K562 (cell line): ENCODE results near the gene TENT5A. TPM values are rescaled to one million over a fixed set of nuclear protein-coding genes. Genes with fewer than 3 reads are reported as not detected.

Experiments
- ATAC-seq: fragments of 200-7000 bp; cut with Tn5 transposase; 3 replicates; pipeline ENCODE4 v1.9.1; 2020; ENCODE audit warnings: moderate library complexity
- BruUV-seq: library from RNA; stranded (reverse); fragments of 400-500 nt; replicated peaks from 2 replicates; lab custom pipeline; 2021; lab: Mats Ljungman, UMichigan
- CTCF ChIA-PET: fragments of 300-600 bp; formaldehyde crosslinking; extraction: SDS; loops from one replicate; lab custom pipeline; 2021; ENCODE audit warnings: low intra/inter-chr PET ratio; lab: Yijun Ruan, JAX
- POLR2A ChIA-PET: fragments of 300-600, 350-650 bp; sonication (Branson Sonifier 250); formaldehyde crosslinking; extraction: SDS; loops from one replicate; lab custom pipeline; 2021; ENCODE audit warnings: antibody characterized with exemption, inconsistent platforms; lab: Yijun Ruan, JAX
- DNase-seq, 4 experiments: peaks; one replicate each; pipeline versions ENCODE4 v3.0.0 to v3.0.0-alpha.2; 2011 to 2018; ENCODE audit warnings: low spot score in 3 of 4, mixed read lengths in 3 of 4; ENCODE audit errors: extremely low read depth in 1 of 4
- FAIRE-seq: peaks from 2 replicates; lab custom pipeline; 2011; peaks lifted over from hg19 to GRCh38; lab: Jason Lieb, UNC
- H2AFZ ChIP-seq: 2 replicates; pipeline ENCODE4 v1.6.0; 2011; ENCODE audit warnings: low read depth, low read length, control low read depth, inconsistent platforms
- H3K27ac ChIP-seq: fragments of 200-600 bp; 3 replicates; pipeline ENCODE4 v1.8.0; 2011; ENCODE audit warnings: low read depth, mild to moderate bottlenecking, control low read depth, inconsistent platforms, low read length, moderate library complexity, mixed read lengths; ENCODE audit errors: extremely low read depth
- H3K27me3 ChIP-seq, 2 experiments: fragments of 300-600 bp in 1 of 2; 2 replicates in 1 of 2; 3 replicates in 1 of 2; pipeline versions ENCODE4 v1.6.0 to v1.8.0; 2011; ENCODE audit warnings: inconsistent platforms in 2 of 2, low read length in 2 of 2, mild to moderate bottlenecking in 1 of 2, mixed read lengths in 1 of 2, moderate library complexity in 1 of 2; ENCODE audit not compliant: control insufficient read depth in 2 of 2, insufficient read depth in 2 of 2
- H3K36me3 ChIP-seq: fragments of 300-600 bp; 3 replicates; pipeline ENCODE4 v1.8.0; 2011; ENCODE audit warnings: mild to moderate bottlenecking, low read length, inconsistent platforms; ENCODE audit not compliant: control insufficient read depth, insufficient read depth
- H3K4me1 ChIP-seq, 2 experiments: fragments of 200-600 bp in 1 of 2; replicated peaks in 1 of 2; 2 replicates in 1 of 2; 3 replicates in 1 of 2; pipeline versions ENCODE4 v1.5.1 to v1.8.0; 2011; ENCODE audit warnings: inconsistent platforms in 2 of 2, low read length in 2 of 2, mild to moderate bottlenecking in 1 of 2, mixed read lengths in 1 of 2, moderate library complexity in 1 of 2; ENCODE audit not compliant: control insufficient read depth in 2 of 2, insufficient read depth in 2 of 2
- H3K4me2 ChIP-seq: 2 replicates; pipeline ENCODE4 v1.6.1; 2011; ENCODE audit warnings: low read length, control low read depth, inconsistent platforms, mixed read lengths; ENCODE audit not compliant: insufficient read depth
- H3K4me3 ChIP-seq: fragments of 200-600 bp; sonication (generic), shearing (Covaris generic); 2 replicates; pipeline ENCODE4 v1.5.1; 2016; ENCODE audit warnings: control low read depth, inconsistent platforms
- H3K79me2 ChIP-seq: fragments of 200-600 bp; 3 replicates; pipeline ENCODE4 v1.8.0; 2011; ENCODE audit warnings: low read length, inconsistent platforms; ENCODE audit not compliant: control insufficient read depth, insufficient read depth
- H3K9ac ChIP-seq, 2 experiments: 2 replicates each; pipeline versions ENCODE4 v1.6.0 to v1.6.1; 2011; ENCODE audit warnings: low read depth in 2 of 2, low read length in 2 of 2, control low read depth in 1 of 2, inconsistent platforms in 1 of 2, mild to moderate bottlenecking in 1 of 2, mixed read lengths in 1 of 2; ENCODE audit not compliant: insufficient read depth in 1 of 2
- H3K9me1 ChIP-seq: one replicate; pipeline ENCODE4 v1.6.0; 2011; ENCODE audit warnings: inconsistent platforms, mild to moderate bottlenecking, low read length, moderate library complexity; ENCODE audit not compliant: control insufficient read depth, insufficient read depth
- H3K9me3 ChIP-seq: replicated peaks from 2 replicates; pipeline ENCODE4 v1.5.1; 2011; ENCODE audit warnings: low read depth, low read length, inconsistent platforms; ENCODE audit not compliant: control insufficient read depth, insufficient read depth
- H4K20me1 ChIP-seq: replicated peaks from 2 replicates; pipeline ENCODE4 v1.6.1; 2011; ENCODE audit warnings: low read length, inconsistent platforms, mixed read lengths; ENCODE audit not compliant: control insufficient read depth, insufficient read depth
- FOXM1 ChIP-seq, 2 experiments: fragments of 450-650 bp in 1 of 2; sonication (generic) in 1 of 2; formaldehyde crosslinking in 1 of 2; IDR thresholded peaks; 2 replicates each; pipeline versions ENCODE4 v1.6.1 to v1.9.0; 2017 to 2022; ENCODE audit warnings: low read depth in 2 of 2, mild to moderate bottlenecking in 2 of 2, missing genetic modification reagents in 1 of 2, moderate library complexity in 1 of 2
- HMG20A ChIP-seq: fragments of 450-650 bp; formaldehyde crosslinking; conservative IDR thresholded peaks from 2 replicates; pipeline ENCODE4 v1.4.0; 2020; ENCODE audit warnings: mild to moderate bottlenecking, mixed read lengths
- KDM4B ChIP-seq, 2 experiments: fragments of 450-650 bp in 1 of 2; sonication (generic) in 1 of 2; IDR thresholded peaks; 2 replicates each; pipeline ENCODE4 v1.6.1; 2016 to 2017; ENCODE audit warnings: borderline replicate concordance in 2 of 2, antibody characterized with exemption in 1 of 2, low read depth in 1 of 2, mild to moderate bottlenecking in 1 of 2
- MAFG ChIP-seq: fragments of 450-650 bp; conservative IDR thresholded peaks from 2 replicates; pipeline ENCODE4 v1.6.1; 2016; ENCODE audit warnings: missing genetic modification characterization, missing compliant biosample characterization
- MAX ChIP-seq: sonication (generic); formaldehyde crosslinking; IDR thresholded peaks from 2 replicates; pipeline ENCODE4 v1.9.0; 2022; ENCODE audit warnings: mild to moderate bottlenecking, missing genetic modification reagents
- NFE2L1 ChIP-seq: fragments of 450-650 bp; IDR thresholded peaks from 2 replicates; pipeline ENCODE4 v1.6.1; 2016; ENCODE audit warnings: missing genetic modification characterization, low read depth, mild to moderate bottlenecking, missing compliant biosample characterization, moderate library complexity, borderline replicate concordance
- U2AF2 ChIP-seq: fragments of 200-400 bp; formaldehyde crosslinking; optimal IDR thresholded peaks from 2 replicates; pipeline ENCODE3; 2017; ENCODE audit warnings: low read depth, mild to moderate bottlenecking, low read length
- ZFP36 ChIP-seq: fragments of 150-350 bp; IDR thresholded peaks from 2 replicates; pipeline ENCODE4 v1.6.1; 2018; ENCODE audit warnings: low read length, low read depth; ENCODE audit not compliant: partially characterized antibody
- ZNF224 ChIP-seq: sonication (generic); formaldehyde crosslinking; IDR thresholded peaks from 2 replicates; pipeline ENCODE4 v1.8.0; 2022; ENCODE audit warnings: mild to moderate bottlenecking, missing genetic modification reagents
- WGBS: fragments of 100-300 bp; shearing (Covaris generic); methylation state at CpG from one replicate; pipeline ENCODE4 v1.1.6; 2016; ENCODE audit warnings: low coverage, mixed read lengths; ENCODE audit not compliant: insufficient coverage; ENCODE audit errors: missing lambda C conversion rate; 5-methylcytosine and 5-hydroxymethylcytosine counted together
- in situ Hi-C: fragments of 300-500 bp; cut with MboI; formaldehyde crosslinking; loops from 4 replicates; pipeline ENCODE4 v1.15.0; 2018; ENCODE audit warnings: inconsistent platforms, mixed read lengths
- intact Hi-C: fragments of 100-400 bp; cut with micrococcal nuclease; formaldehyde crosslinking; loops from 2 replicates; pipeline ENCODE4 v1.14.2; 2022
- polyA plus RNA-seq, 8 experiments: library from polyadenylated mRNA; depleted of rRNA in 4 of 8; stranded (reverse) in 5 of 8; unstranded in 3 of 8; fragments of >200 nt; fragmentation: Nextera tagmentation in 2 of 8; fragmentation: Illumina TruSeq in 1 of 8; extraction: Ambion mirVana in 2 of 8; extraction: Trizol in 1 of 8; gene quantifications; 2 replicates each; pipeline versions ENCODE4 v1.2.1 to v1.2.3, GENCODE V29; 2011 to 2014; ENCODE audit warnings: inconsistent platforms in 1 of 8, missing spikeins in 1 of 8
- total RNA-seq, 7 experiments: library from RNA; depleted of rRNA in 6 of 7; stranded (reverse); fragments of >200 nt in 6 of 7; fragmentation: Illumina TruSeq in 2 of 7; extraction: Trizol in 2 of 7; gene quantifications; 2 replicates each; pipeline versions ENCODE4 v1.2.1 to v1.2.3, GENCODE V29; 2011 to 2021; ENCODE audit warnings: low replicate concordance in 1 of 7
- TF ChIP-seq, protein P1 (sequence below), 3 experiments: fragments of 200-800 bp in 1 of 3; fragments of 250-450 bp in 1 of 3; fragments of 450-650 bp in 1 of 3; sonication (Bioruptor Pico) in 1 of 3; sonication (Bioruptor generic) in 1 of 3; formaldehyde crosslinking in 1 of 3; IDR thresholded peaks; 2 replicates each; pipeline versions ENCODE4 v1.6.1 to v1.8.0; 2016 to 2022; ENCODE audit warnings: mild to moderate bottlenecking in 2 of 3, missing genetic modification characterization in 2 of 3, missing compliant biosample characterization in 1 of 3, moderate library complexity in 1 of 3

Gene TENT5A
- total and polyA plus RNA-seq, 9 of the 15 experiments (the other 6 are each of a cell fraction or from before 2014, with no cell fraction given) = 0.77 to 2.3 (median 1.3) TPM

GRCh38 chr6:81714684-81715083 is 37.8 kb downstream of the TENT5A start:
- in situ Hi-C loops = no loop called here
- no peak overlapping the region for H3K27ac ChIP-seq
- no peaks in the 10 kb centered on the region for H3K9me1 ChIP-seq
- H3K4me3 ChIP-seq = no peak overlapping the region
- FAIRE-seq (no peak), ATAC-seq (no peak), DNase-seq (no peak)
- H3K9me3 ChIP-seq = no peaks in the 10 kb centered on the region
- no peaks in the 10 kb centered on the region for H3K36me3 ChIP-seq
- TF ChIP-seq KDM4B (IDR thresholded peaks at IDR 0.05; ENCODE audit: borderline replicate concordance in 2 of 2, low read depth in 1 of 2) = no peak
- no peak for TF ChIP-seq MAFG (tag)
- no peak for TF ChIP-seq ZFP36
- TF ChIP-seq, protein P1, sequence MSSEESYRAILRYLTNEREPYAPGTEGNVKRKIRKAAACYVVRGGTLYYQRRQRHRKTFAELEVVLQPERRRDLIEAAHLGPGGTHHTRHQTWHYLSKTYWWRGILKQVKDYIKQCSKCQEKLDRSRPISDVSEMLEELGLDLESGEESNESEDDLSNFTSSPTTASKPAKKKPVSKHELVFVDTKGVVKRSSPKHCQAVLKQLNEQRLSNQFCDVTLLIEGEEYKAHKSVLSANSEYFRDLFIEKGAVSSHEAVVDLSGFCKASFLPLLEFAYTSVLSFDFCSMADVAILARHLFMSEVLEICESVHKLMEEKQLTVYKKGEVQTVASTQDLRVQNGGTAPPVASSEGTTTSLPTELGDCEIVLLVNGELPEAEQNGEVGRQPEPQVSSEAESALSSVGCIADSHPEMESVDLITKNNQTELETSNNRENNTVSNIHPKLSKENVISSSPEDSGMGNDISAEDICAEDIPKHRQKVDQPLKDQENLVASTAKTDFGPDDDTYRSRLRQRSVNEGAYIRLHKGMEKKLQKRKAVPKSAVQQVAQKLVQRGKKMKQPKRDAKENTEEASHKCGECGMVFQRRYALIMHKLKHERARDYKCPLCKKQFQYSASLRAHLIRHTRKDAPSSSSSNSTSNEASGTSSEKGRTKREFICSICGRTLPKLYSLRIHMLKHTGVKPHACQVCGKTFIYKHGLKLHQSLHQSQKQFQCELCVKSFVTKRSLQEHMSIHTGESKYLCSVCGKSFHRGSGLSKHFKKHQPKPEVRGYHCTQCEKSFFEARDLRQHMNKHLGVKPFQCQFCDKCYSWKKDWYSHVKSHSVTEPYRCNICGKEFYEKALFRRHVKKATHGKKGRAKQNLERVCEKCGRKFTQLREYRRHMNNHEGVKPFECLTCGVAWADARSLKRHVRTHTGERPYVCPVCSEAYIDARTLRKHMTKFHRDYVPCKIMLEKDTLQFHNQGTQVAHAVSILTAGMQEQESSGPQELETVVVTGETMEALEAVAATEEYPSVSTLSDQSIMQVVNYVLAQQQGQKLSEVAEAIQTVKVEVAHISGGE (CRISPR knock-in tag; IDR thresholded peaks at IDR 0.05) = no peak
- no peak for TF ChIP-seq ZNF224
- TF ChIP-seq FOXM1 (IDR thresholded peaks at IDR 0.05; ENCODE audit: low read depth) = no peak
- no peak for TF ChIP-seq FOXM1 (CRISPR knock-in tag; IDR thresholded peaks at IDR 0.05; ENCODE audit: low read depth)
- TF ChIP-seq HMG20A (CRISPR knock-in tag) = no peak
- no peak for TF ChIP-seq U2AF2
- TF ChIP-seq MAX (CRISPR knock-in tag) = no peak
- TF ChIP-seq NFE2L1 = no peak
- H3K4me2 ChIP-seq = no peak overlapping the region
- H3K9ac ChIP-seq = no peak overlapping the region
- WGBS = 0% methylated on average over 3 of the region's 3 CpGs
- no peaks in the 10 kb centered on the region for H3K27me3 ChIP-seq
- intact Hi-C loops = no loop called here
- BruUV-seq = no TSS peak
- no peaks in the 10 kb centered on the region for H3K4me1 ChIP-seq
- CTCF ChIA-PET = no interaction called here
- POLR2A ChIA-PET = no interaction called here
- no peaks in the 10 kb centered on the region for H4K20me1 ChIP-seq
- H2AFZ ChIP-seq = no peak overlapping the region
- no peaks in the 10 kb centered on the region for H3K79me2 ChIP-seq
